Endothelial cell of umbilical vein (primary cell): ENCODE results near the gene LMNA. TPM values are rescaled to one million over a fixed set of nuclear protein-coding genes. Genes with fewer than 3 reads are reported as not detected.

Experiments
- BruUV-seq: library from RNA; stranded (reverse); fragments of 400-500 nt; replicated peaks from 2 replicates; lab custom pipeline; 2021; lab: Mats Ljungman, UMichigan
- CTCF ChIA-PET: fragments of 300-600, 350-600 bp; sonication (Branson Sonifier 250); formaldehyde crosslinking; loops from one replicate; lab custom pipeline; 2021; ENCODE audit warnings: antibody characterized with exemption, inconsistent platforms; lab: Charles Lee
- POLR2A ChIA-PET: fragments of 300-600, 350-600 bp; sonication (Branson Sonifier 250); formaldehyde crosslinking; loops from one replicate; lab custom pipeline; 2021; ENCODE audit warnings: antibody characterized with exemption, inconsistent platforms; lab: Charles Lee
- DNase-seq: peaks from one replicate; pipeline ENCODE4 v3.0.0-alpha.2; 2011; ENCODE audit warnings: low read depth, low spot score
- FAIRE-seq: peaks from 2 replicates; lab custom pipeline; 2011; peaks lifted over from hg19 to GRCh38; lab: Jason Lieb, UNC
- H2AFZ ChIP-seq: 2 replicates; pipeline ENCODE4 v1.6.0; 2012; ENCODE audit warnings: low read depth, low read length, control low read depth, inconsistent platforms
- H3K27ac ChIP-seq: 2 replicates; pipeline ENCODE4 v1.5.1; 2011; ENCODE audit warnings: low read depth, mild to moderate bottlenecking, control low read depth, low read length, moderate library complexity; ENCODE audit not compliant: insufficient read depth
- H3K27me3 ChIP-seq, 2 experiments: 2 replicates each; pipeline versions ENCODE4 v1.6.0 to v1.6.1; 2011; ENCODE audit warnings: low read length in 2 of 2, mixed read lengths in 1 of 2; ENCODE audit not compliant: control insufficient read depth in 2 of 2, insufficient read depth in 2 of 2
- H3K36me3 ChIP-seq, 2 experiments: 2 replicates in 1 of 2; 3 replicates in 1 of 2; pipeline ENCODE4 v1.5.1; 2011; ENCODE audit warnings: low read length in 2 of 2, mild to moderate bottlenecking in 1 of 2, moderate library complexity in 1 of 2; ENCODE audit not compliant: control insufficient read depth in 2 of 2, insufficient read depth in 2 of 2; ENCODE audit errors: extremely low read depth in 1 of 2
- H3K4me1 ChIP-seq: 3 replicates; pipeline ENCODE4 v1.5.1; 2011; ENCODE audit warnings: mild to moderate bottlenecking, low read length; ENCODE audit not compliant: control insufficient read depth, insufficient read depth; ENCODE audit errors: extremely low read depth
- H3K4me2 ChIP-seq: 2 replicates; pipeline ENCODE4 v1.6.1; 2011; ENCODE audit warnings: low read length, control low read depth, mixed read lengths; ENCODE audit not compliant: insufficient read depth
- H3K4me3 ChIP-seq, 3 experiments: fragments of 200-600 bp in 1 of 3; sonication (generic), shearing (Covaris generic) in 1 of 3; replicated peaks in 1 of 3; 2 replicates each; pipeline ENCODE4 v1.5.1; 2011 to 2016; ENCODE audit warnings: control low read depth in 3 of 3, low read length in 3 of 3, mild to moderate bottlenecking in 2 of 3, inconsistent platforms in 1 of 3, low read depth in 1 of 3, moderate library complexity in 1 of 3; ENCODE audit not compliant: insufficient read depth in 1 of 3
- H3K79me2 ChIP-seq: 2 replicates; pipeline ENCODE4 v1.6.0; 2012; ENCODE audit warnings: low read length, inconsistent platforms; ENCODE audit not compliant: control insufficient read depth, insufficient read depth
- H3K9ac ChIP-seq: replicated peaks from 2 replicates; pipeline ENCODE3; 2011; ENCODE audit warnings: low read length, control low read depth; ENCODE audit not compliant: insufficient read depth; ENCODE audit errors: extremely low read depth
- H3K9me1 ChIP-seq: replicated peaks from 3 replicates; pipeline ENCODE4 v1.6.0; 2011; ENCODE audit warnings: mild to moderate bottlenecking, low read length; ENCODE audit not compliant: control insufficient read depth, insufficient read depth; ENCODE audit errors: extremely low read depth
- H3K9me3 ChIP-seq: replicated peaks from 2 replicates; pipeline ENCODE4 v1.5.1; 2012; ENCODE audit warnings: low read length, inconsistent platforms; ENCODE audit not compliant: control insufficient read depth, insufficient read depth
- H4K20me1 ChIP-seq: replicated peaks from 2 replicates; pipeline ENCODE3; 2011; ENCODE audit warnings: mild to moderate bottlenecking, low read length; ENCODE audit not compliant: control insufficient read depth, insufficient read depth; ENCODE audit errors: extremely low read depth
- CTCF ChIP-seq, 2 donors: IDR thresholded peaks; 1 replicate in 1 of 2; 2 replicates in 1 of 2; pipeline ENCODE4 v1.5.1; 2011; ENCODE audit warnings: low read length in 2 of 2, mild to moderate bottlenecking in 2 of 2, moderate library complexity in 2 of 2, control low read depth in 1 of 2, inconsistent platforms in 1 of 2, low read depth in 1 of 2; ENCODE audit not compliant: insufficient read depth in 1 of 2; ENCODE audit errors: extremely low read depth in 1 of 2
- EZH2 ChIP-seq: IDR thresholded peaks from 2 replicates; pipeline ENCODE4 v1.6.1; 2012; ENCODE audit warnings: borderline replicate concordance, low read depth, mild to moderate bottlenecking, moderate library complexity, low read length, inconsistent platforms; ENCODE audit not compliant: severe bottlenecking
- FOS ChIP-seq: IDR thresholded peaks from 2 replicates; pipeline ENCODE4 v1.6.1; 2011; ENCODE audit warnings: mild to moderate bottlenecking, low read length, moderate library complexity, borderline replicate concordance; ENCODE audit not compliant: insufficient read depth
- GATA2 ChIP-seq: IDR thresholded peaks from 2 replicates; pipeline ENCODE4 v1.7.0; 2011; ENCODE audit warnings: low read depth, mild to moderate bottlenecking, moderate library complexity, mixed read lengths, low read length; ENCODE audit not compliant: insufficient read length, insufficient read depth
- JUN ChIP-seq: IDR thresholded peaks from 2 replicates; pipeline ENCODE4 v1.6.1; 2011; ENCODE audit warnings: borderline replicate concordance, low read depth; ENCODE audit not compliant: insufficient read length, insufficient read depth
- MYC ChIP-seq: IDR thresholded peaks from one replicate; pipeline ENCODE4 v1.6.1; 2011; ENCODE audit warnings: mild to moderate bottlenecking, low read depth, low read length
- POLR2A ChIP-seq: IDR thresholded peaks from 2 replicates; pipeline ENCODE4 v1.6.1; 2012; ENCODE audit warnings: low read depth, mild to moderate bottlenecking, control low read depth, low read length
- POLR2AphosphoS5 ChIP-seq: IDR thresholded peaks from 2 replicates; pipeline ENCODE4 v1.6.1; 2012; ENCODE audit warnings: low read depth, mild to moderate bottlenecking, control low read depth, low read length, moderate library complexity; ENCODE audit not compliant: insufficient read depth
- dilution Hi-C: fragments of 300-500 bp; cut with MboI; formaldehyde crosslinking; loops from one replicate; pipeline ENCODE4 v1.15.0; 2019; ENCODE audit warnings: low sequenced_read_pairs; ENCODE audit not compliant: extremely low pct_ligation_motif_present
- intact Hi-C: fragments of 100-400 bp; cut with micrococcal nuclease; formaldehyde crosslinking; loops from one replicate; pipeline ENCODE4 v1.10.0; 2022
- polyA plus RNA-seq, 4 experiments: library from polyadenylated mRNA; depleted of rRNA in 3 of 4; stranded (reverse) in 3 of 4; unstranded in 1 of 4; fragments of >200 nt; gene quantifications; 2 replicates each; pipeline versions ENCODE4 v1.2.1 to v1.2.3, GENCODE V29; 2011 to 2012; ENCODE audit warnings: missing spikeins in 1 of 4
- total RNA-seq: library from RNA; stranded (reverse); gene quantifications from 2 replicates; pipeline ENCODE4 v1.2.3, GENCODE V29; 2021
- TF ChIP-seq, protein P1 (sequence below): IDR thresholded peaks from 2 replicates; pipeline ENCODE4 v1.6.1; 2011; ENCODE audit not compliant: insufficient read depth, insufficient read length

LMNA gene
- total and polyA plus RNA-seq, 2 donors (not counting 3 experiments of a cell fraction or from before 2014, with no cell fraction given) = 371 to 742 TPM

- TSS peak; percentile 20 for BruUV-seq
- peak overlapping the region; percentile 26 for H2AFZ ChIP-seq
- DNase-seq = peak; percentile 37
- H3K79me2 ChIP-seq = peaks cover 44% of the 10 kb centered on the region
- no peaks in the 10 kb centered on the region for H4K20me1 ChIP-seq
- dilution Hi-C loops (no loop called here), intact Hi-C loops (loop anchor here (10.0 kb wide), 1 partner anchor 253 kb away; the partner anchor contains the start of genes CCT3 and TSACC)
- H3K4me3 ChIP-seq = peak overlapping the region; percentile 88 to 97 (median 91)
- H3K9me1 ChIP-seq = no peaks in the 10 kb centered on the region
- CTCF ChIA-PET = interaction anchor here (0.8 to 2.7 kb wide), 4 partner anchors 15 to 143 kb away, joined by 4 to 11 read pairs (median 5); partner anchors contain the start of gene UBQLN4
- H3K4me1 ChIP-seq = peaks cover 23% of the 10 kb centered on the region
- peak overlapping the region; percentile 76 for H3K4me2 ChIP-seq
- POLR2A ChIA-PET = no interaction called here
- no peaks in the 10 kb centered on the region for H3K9me3 ChIP-seq
- H3K9ac ChIP-seq = peak overlapping the region; percentile 70
- peak; percentile 70 for FAIRE-seq
- no peaks in the 10 kb centered on the region for H3K27me3 ChIP-seq
- peaks cover 8 to 15% of the 10 kb centered on the region in 2 experiments for H3K36me3 ChIP-seq
- TF ChIP-seq MYC (peak; percentile 90), POLR2A (no peak), FOS (no peak), POLR2AphosphoS5 (no peak), GATA2 (no peak), EZH2 (no peak), JUN (no peak), CTCF (IDR thresholded peaks at IDR 0.05; ENCODE audit: extremely low read depth in 1 of 2, insufficient read depth in 1 of 2, low read depth in 1 of 2, low read length in 2 of 2) (no peak)
- TF ChIP-seq, protein P1, sequence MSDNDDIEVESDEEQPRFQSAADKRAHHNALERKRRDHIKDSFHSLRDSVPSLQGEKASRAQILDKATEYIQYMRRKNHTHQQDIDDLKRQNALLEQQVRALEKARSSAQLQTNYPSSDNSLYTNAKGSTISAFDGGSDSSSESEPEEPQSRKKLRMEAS = peak; percentile 84
- peak overlapping the region; percentile 52 for H3K27ac ChIP-seq
These were observed 33.2 kb upstream of the LMNA start for GRCh38 chr1:156081180-156081916.
